ENCODE results near the gene CCDC17. TPM values are rescaled to one million over a fixed set of nuclear protein-coding genes. Genes with fewer than 3 reads are reported as not detected.

CCDC17 gene
- total RNA-seq (2014; rRNA removed; shearing (Covaris generic)) = 3.0 and 7.4 TPM in 2 replicates

- Histone ChIP-seq H3K36me3 (replicated peaks; ENCODE audit: control insufficient read depth, insufficient read depth, low read length) (peaks cover 13% of the 10 kb centered on the region), H3K4me3 (ENCODE audit: insufficient read depth, low read depth, low read length) (no peak within 1 kb of the TSS), H3K27me3 (ENCODE audit: control insufficient read depth, insufficient read depth, low read length) (no peaks in the 10 kb centered on the region)
- DNase-seq = no peak
Measured at GRCh38 chr1:45623972-45624371, at the start of gene CCDC17. TSS of gene CCDC17 (minus strand) at chr1:45624054. CDS start at chr1:45623909, 145 bp downstream.

DNA sequence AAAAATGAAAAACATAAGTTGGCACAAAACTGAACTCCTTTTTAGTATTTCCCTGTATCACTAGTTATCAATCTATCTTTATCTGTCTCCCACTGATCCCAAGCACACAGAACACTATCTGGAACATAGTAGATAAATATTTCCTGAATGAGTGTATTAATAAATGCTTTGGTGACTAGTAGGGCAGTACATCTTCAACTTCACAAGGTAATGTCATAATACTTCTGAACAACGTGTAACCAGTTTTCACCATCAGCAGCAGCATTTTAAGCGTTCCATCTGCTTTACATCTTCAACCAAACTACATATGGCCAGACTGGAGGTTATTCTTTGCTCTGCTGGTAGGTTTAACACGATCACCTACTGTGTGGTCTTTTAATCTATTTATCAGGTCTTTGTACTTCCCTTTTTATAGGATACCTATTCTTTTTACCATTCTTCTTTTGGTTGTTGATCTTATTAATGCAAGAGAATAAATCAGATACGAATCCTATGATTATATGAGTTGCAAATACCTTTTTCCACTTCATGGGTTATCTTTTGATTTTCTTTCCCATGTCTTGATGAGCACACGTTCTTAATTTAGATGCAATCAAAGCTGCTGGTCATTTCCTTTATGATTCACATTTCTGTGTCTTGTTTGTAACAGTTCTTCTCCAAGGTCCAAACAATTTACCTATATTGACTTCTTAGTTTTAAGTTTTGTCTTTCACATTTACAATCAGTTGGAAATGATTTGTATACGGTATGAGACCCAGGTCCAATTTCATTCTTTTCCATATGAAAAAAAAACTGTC lies 46.2 kb upstream of the CCDC17 start:
- Histone ChIP-seq H3K27me3 (ENCODE audit: control insufficient read depth, insufficient read depth, low read length) (no peaks in the 10 kb centered on the region), H3K36me3 (replicated peaks; ENCODE audit: control insufficient read depth, insufficient read depth, low read length) (no peaks in the 10 kb centered on the region), H3K4me3 (ENCODE audit: insufficient read depth, low read depth, low read length) (no peak overlapping the region)
- DNase-seq = no peak

DNA sequence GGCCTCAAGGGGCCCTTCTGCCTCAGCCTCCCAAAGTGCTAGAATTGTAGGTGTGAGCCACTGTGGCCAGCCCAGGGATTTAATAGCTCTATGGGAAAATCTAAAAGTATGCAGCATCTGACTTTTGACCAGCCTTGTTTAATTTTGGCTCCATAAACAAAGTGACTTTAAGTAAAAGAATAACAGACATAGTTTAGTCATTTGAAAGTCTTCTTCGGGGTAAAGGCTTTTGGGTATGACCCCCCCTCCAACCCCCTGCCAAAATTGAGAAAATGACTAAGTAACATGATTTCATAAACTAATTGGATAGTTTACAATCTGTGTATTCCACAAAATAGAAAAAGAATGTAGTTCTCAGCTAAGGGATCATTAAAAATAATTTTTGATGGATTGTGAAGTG lies 45.5 kb upstream of the CCDC17 start:
- Histone ChIP-seq H3K36me3 (replicated peaks; ENCODE audit: control insufficient read depth, insufficient read depth, low read length) (no peaks in the 10 kb centered on the region), H3K27me3 (ENCODE audit: control insufficient read depth, insufficient read depth, low read length) (no peaks in the 10 kb centered on the region), H3K4me3 (ENCODE audit: insufficient read depth, low read depth, low read length) (no peak overlapping the region)
- DNase-seq = no peak

GRCh38 chr1:45668526-45668925 lies 44.7 kb upstream of the CCDC17 start:
- Histone ChIP-seq H3K36me3 (replicated peaks; ENCODE audit: control insufficient read depth, insufficient read depth, low read length) (no peaks in the 10 kb centered on the region), H3K27me3 (ENCODE audit: control insufficient read depth, insufficient read depth, low read length) (no peaks in the 10 kb centered on the region), H3K4me3 (ENCODE audit: insufficient read depth, low read depth, low read length) (no peak overlapping the region)
- DNase-seq = no peak

DNA sequence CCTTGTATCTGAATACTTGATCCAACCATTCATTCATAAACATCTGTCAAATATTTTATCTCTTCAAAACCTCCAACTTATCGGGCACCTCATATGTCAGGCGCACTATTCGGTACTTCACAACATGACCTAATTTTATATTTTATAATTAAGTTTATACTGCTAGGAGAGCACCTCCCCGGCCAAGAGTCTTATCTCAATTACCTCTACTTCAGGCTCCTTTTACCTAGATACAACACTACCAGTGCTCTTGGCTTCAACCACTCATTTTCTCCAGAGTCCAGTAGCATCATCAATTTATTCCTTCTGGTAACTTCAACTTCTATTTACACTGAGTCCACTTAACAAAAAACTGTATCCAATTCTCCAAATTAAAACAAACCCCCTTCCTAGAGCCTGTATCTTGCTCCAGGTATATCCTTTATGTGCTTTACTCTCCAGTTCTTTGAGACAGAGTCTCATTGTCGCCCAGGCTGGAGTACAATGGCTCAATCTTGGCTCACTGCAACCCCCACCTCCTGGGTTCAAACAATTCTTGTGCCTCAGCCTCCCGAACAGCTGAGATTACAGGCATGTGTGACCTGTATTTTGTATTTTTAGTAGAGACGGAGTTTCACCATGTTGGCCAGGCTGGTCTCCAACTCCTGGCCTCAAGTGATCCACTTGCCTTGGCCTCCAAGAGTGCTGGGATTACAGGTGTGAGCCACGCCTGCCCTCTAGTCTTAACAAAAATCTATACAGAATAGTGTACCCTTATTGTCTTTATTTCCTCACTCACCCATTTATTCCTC lies 43.7 kb upstream of the CCDC17 start:
- Histone ChIP-seq H3K27me3 (ENCODE audit: control insufficient read depth, insufficient read depth, low read length) (no peaks in the 10 kb centered on the region), H3K4me3 (ENCODE audit: insufficient read depth, low read depth, low read length) (no peak overlapping the region), H3K36me3 (replicated peaks; ENCODE audit: control insufficient read depth, insufficient read depth, low read length) (no peaks in the 10 kb centered on the region)
- DNase-seq = no peak

DNA sequence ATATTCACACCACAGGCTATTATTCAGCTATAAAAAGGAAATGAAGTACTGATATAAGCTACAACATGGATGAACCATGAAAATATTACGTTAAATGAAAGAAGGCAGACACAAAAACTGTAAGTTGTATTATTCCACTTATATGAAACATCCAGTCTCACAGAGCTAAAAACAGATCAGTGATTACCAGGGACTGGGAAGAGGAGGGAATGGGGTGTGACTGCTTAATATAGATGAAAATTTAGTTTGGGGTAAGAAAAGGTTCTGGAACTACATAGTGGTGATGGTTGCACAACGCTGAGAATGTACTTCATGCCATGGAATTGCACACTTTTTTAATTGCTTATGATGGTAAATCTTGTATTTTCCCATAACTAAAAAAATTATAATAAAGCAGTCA lies 43.0 kb upstream of the CCDC17 start:
- Histone ChIP-seq H3K27me3 (ENCODE audit: control insufficient read depth, insufficient read depth, low read length) (no peaks in the 10 kb centered on the region), H3K4me3 (ENCODE audit: insufficient read depth, low read depth, low read length) (no peak overlapping the region), H3K36me3 (replicated peaks; ENCODE audit: control insufficient read depth, insufficient read depth, low read length) (no peaks in the 10 kb centered on the region)
- DNase-seq = no peak

DNA sequence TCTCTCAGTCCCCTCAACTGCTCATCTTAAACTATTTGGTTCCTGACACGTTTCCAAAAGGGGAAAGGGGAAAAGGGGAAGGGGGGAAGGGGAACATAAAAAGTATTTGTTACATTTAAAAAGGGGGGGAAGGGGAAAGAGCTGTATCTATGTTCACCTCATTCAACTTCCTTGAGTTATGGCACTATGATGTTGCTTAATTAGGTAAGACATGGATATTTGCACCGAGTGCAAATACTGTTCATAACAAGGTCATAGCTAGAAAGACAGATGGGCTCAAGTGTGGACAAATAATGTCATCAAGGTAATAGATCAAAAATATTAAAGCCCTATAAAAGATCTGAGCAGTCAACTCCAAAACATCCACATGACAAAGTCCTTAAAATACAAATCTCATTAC lies 36.5 kb upstream of the CCDC17 start:
- H3K27me3 ChIP-seq (ENCODE audit: control insufficient read depth, insufficient read depth, low read length) = no peaks in the 10 kb centered on the region
- peaks cover 32% of the 10 kb centered on the region for H3K36me3 ChIP-seq (replicated peaks; ENCODE audit: control insufficient read depth, insufficient read depth, low read length)
- no peak overlapping the region for H3K4me3 ChIP-seq (ENCODE audit: insufficient read depth, low read depth, low read length)
- DNase-seq = no peak

DNA sequence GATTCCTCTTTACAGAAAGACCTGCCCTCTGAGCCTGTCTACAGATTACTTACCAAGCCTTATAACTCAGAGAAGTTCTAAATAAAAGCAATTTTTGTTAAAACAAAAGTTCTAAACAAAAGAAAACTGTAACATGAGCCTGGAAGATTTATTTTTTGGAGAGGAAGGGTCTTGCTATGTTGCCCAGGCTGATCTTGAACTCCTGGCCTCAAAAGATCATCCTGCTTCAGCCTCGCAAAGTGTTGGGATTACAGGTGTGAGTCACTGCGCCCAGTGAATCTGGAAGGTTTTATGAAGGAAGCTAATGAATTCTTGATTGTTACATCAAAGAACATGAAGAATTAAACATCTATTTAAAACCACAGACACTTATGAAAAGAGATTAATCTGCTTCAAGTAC lies 35.4 kb upstream of the CCDC17 start:
- H3K27me3 ChIP-seq (ENCODE audit: control insufficient read depth, insufficient read depth, low read length) = no peaks in the 10 kb centered on the region
- H3K4me3 ChIP-seq (ENCODE audit: insufficient read depth, low read depth, low read length) = no peak overlapping the region
- H3K36me3 ChIP-seq (replicated peaks; ENCODE audit: control insufficient read depth, insufficient read depth, low read length) = peaks cover 37% of the 10 kb centered on the region
- DNase-seq = no peak

DNA sequence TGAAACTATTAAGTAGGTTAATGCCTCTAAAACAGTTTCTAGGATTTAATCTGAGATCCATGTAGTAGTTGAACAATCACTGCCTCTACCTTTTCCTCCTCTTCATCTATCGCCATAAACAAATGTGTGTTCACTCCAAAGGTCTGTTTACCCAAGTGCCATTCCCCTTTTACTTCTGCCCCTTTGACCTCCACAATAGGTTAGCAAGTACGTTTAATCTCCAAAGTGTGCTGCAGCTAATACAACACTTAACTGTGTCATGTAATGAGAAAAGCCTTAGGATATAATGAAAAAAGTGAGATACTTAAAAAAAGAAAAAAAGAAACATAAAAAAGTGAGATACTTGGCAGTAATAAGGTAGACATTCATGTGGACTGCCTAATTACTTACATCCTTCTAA lies 34.3 kb upstream of the CCDC17 start:
- H3K36me3 ChIP-seq (replicated peaks; ENCODE audit: control insufficient read depth, insufficient read depth, low read length) = peaks cover 38% of the 10 kb centered on the region
- DNase-seq = no peak
- H3K27me3 ChIP-seq (ENCODE audit: control insufficient read depth, insufficient read depth, low read length) = no peaks in the 10 kb centered on the region
- H3K4me3 ChIP-seq (ENCODE audit: insufficient read depth, low read depth, low read length) = no peak overlapping the region

DNA sequence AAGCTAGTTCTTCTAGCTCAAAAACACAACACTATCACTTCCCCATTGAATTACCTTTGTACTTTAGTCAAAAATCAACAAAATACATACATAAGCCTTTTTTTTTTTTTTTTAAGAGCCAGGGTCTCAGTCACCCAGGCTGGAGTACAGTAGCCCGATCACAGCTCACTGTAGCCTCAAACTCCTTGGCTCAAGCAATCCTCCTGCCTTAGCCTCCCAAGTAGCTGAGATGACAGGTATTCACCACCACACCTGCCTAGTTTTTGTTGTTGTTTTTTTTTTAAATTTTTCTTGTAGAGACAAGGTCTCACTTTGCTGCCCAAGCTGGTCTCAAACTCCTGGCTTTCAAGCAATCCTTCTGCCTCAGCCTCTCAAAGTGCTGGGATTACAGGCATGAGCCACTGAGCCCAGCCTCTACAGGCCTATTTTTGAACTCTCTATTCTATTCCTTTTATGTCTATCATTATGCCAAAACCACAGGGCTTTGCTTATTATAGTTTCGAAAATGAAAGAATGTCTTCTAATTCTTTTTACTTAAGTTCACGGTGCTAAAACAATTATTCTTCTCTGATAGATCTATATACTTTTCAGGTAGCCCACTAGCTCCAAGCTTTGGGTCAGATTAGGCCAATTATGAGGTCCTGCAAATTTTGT lies 32.8 kb upstream of the CCDC17 start:
- H3K27me3 ChIP-seq (ENCODE audit: control insufficient read depth, insufficient read depth, low read length) = no peaks in the 10 kb centered on the region
- no peak overlapping the region for H3K4me3 ChIP-seq (ENCODE audit: insufficient read depth, low read depth, low read length)
- DNase-seq = no peak
- H3K36me3 ChIP-seq (replicated peaks; ENCODE audit: control insufficient read depth, insufficient read depth, low read length) = peaks cover 38% of the 10 kb centered on the region

DNA sequence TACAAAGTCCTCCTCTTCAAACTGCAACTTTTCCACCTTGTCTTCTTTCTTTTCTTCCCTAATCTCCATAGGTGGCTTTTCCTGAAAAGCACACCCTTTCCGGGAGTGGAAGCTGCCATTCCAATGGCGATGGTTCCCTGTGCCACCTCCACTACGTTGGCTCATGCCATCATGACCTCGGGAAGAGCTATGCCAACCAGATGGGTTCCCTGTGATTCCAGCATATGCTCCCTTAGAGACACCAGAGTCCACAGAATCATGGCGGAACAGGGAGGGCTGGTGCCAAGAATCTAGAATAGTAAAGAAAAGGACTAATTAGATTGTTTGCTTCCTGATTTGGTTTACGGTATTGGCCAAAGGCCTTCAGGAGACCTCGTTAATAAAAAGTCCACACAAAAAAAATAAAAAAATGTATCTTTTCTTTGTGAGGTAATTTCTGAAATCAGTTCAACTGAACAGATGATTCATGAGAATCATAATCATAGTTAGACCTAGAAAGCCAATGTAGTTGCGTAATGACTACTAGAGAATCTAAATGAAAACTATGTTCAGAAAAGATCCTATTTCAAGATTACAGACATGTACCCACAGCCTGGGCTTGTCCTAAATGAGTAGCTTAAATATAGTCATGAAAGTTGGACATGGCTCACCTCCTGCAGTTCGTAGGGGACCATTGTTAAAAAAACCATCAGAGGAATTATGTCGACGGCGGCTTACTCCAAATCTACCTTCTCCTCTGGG lies 30.9 kb upstream of the CCDC17 start:
- Histone ChIP-seq H3K27me3 (ENCODE audit: control insufficient read depth, insufficient read depth, low read length) (no peaks in the 10 kb centered on the region), H3K36me3 (replicated peaks; ENCODE audit: control insufficient read depth, insufficient read depth, low read length) (peaks cover 42% of the 10 kb centered on the region), H3K4me3 (ENCODE audit: insufficient read depth, low read depth, low read length) (no peak overlapping the region)
- DNase-seq = no peak

- H3K4me3 ChIP-seq (ENCODE audit: insufficient read depth, low read depth, low read length) = no peak overlapping the region
- H3K36me3 ChIP-seq (replicated peaks; ENCODE audit: control insufficient read depth, insufficient read depth, low read length) = peaks cover 27% of the 10 kb centered on the region
- H3K27me3 ChIP-seq (ENCODE audit: control insufficient read depth, insufficient read depth, low read length) = no peaks in the 10 kb centered on the region
- no peak for DNase-seq
Measured at GRCh38 chr1:45647248-45648021, 23.6 kb upstream of the CCDC17 start.

- Histone ChIP-seq H3K27me3 (ENCODE audit: control insufficient read depth, insufficient read depth, low read length) (no peaks in the 10 kb centered on the region), H3K36me3 (replicated peaks; ENCODE audit: control insufficient read depth, insufficient read depth, low read length) (peaks cover 32% of the 10 kb centered on the region), H3K4me3 (ENCODE audit: insufficient read depth, low read depth, low read length) (no peak overlapping the region)
- DNase-seq = no peak
Measured at GRCh38 chr1:45644661-45645060, 20.8 kb upstream of the CCDC17 start.

DNA sequence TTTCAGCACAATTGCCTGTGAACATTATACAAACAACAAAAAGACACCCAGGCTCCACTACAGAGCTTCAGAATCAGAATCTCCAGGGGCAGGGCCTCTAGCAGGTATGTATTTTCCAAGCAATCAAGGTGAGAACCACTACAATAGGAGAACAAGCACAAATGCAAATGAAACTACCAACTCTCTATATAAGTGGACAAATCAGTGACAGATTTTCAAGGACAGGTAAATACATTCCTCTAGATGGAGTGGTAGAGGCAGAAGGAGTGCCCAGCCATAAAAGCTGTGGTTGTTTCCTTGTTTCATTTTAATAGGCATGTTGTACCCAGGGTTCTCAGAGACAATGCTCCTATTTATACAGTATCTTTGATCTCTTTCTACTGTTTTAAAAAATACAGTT lies 20.1 kb upstream of the CCDC17 start:
- H3K4me3 ChIP-seq (ENCODE audit: insufficient read depth, low read depth, low read length) = no peak overlapping the region
- peaks cover 34% of the 10 kb centered on the region for H3K36me3 ChIP-seq (replicated peaks; ENCODE audit: control insufficient read depth, insufficient read depth, low read length)
- DNase-seq = peak; percentile 30
- H3K27me3 ChIP-seq (ENCODE audit: control insufficient read depth, insufficient read depth, low read length) = no peaks in the 10 kb centered on the region

All from H7 (cell line).